A549 (cell line): ENCODE results near the gene SLCO4A1. TPM values are rescaled to one million over a fixed set of nuclear protein-coding genes. Genes with fewer than 3 reads are reported as not detected.

Experiments
- ATAC-seq, 2 experiments: fragments of 200-7000 bp in 1 of 2; fragments of >200 bp in 1 of 2; cut with Nextera tagmentation in 1 of 2; cut with Tn5 transposase in 1 of 2; 3 replicates each; pipeline versions ENCODE4 v1.8.0 to v1.9.1; 2018 to 2020; ENCODE audit warnings: mild to moderate bottlenecking in 1 of 2, moderate library complexity in 1 of 2
- CTCF ChIA-PET: fragments of 300-600 bp; sonication (Branson Sonifier 250); formaldehyde crosslinking; extraction: SDS; loops from one replicate; lab custom pipeline; 2021; ENCODE audit warnings: antibody characterized with exemption, inconsistent platforms; lab: Yijun Ruan, JAX
- POLR2A ChIA-PET: fragments of 350-600 bp; formaldehyde crosslinking; extraction: SDS; loops from one replicate; lab custom pipeline; 2021; ENCODE audit warnings: antibody characterized with exemption, inconsistent platforms; lab: Yijun Ruan, JAX
- DNase-seq, 2 experiments: peaks; one replicate each; pipeline versions ENCODE4 v3.0.0 to v3.0.0-alpha.2; 2011 to 2016; ENCODE audit warnings: low read depth in 1 of 2, low spot score in 1 of 2
- FAIRE-seq: peaks from 2 replicates; lab custom pipeline; 2011; peaks lifted over from hg19 to GRCh38; lab: Jason Lieb, UNC
- H3K27ac ChIP-seq, 2 experiments: fragments of >200 bp; sonication (Bioruptor Twin); formaldehyde crosslinking; 3 replicates each; pipeline ENCODE4 v1.5.1; 2016 to 2017
- H3K4me1 ChIP-seq: fragments of >200 bp; sonication (Bioruptor Twin); formaldehyde crosslinking; 3 replicates; pipeline ENCODE4 v1.6.1; 2016
- H3K4me2 ChIP-seq: fragments of >200 bp; sonication (Bioruptor Twin); formaldehyde crosslinking; 3 replicates; pipeline ENCODE4 v1.6.1; 2016
- H3K4me3 ChIP-seq: fragments of >200 bp; sonication (Bioruptor Twin); formaldehyde crosslinking; 3 replicates; pipeline ENCODE4 v1.5.1; 2016
- H3K9me3 ChIP-seq: fragments of >200 bp; sonication (Bioruptor Twin); formaldehyde crosslinking; 3 replicates; pipeline ENCODE4 v1.6.1; 2016
- BHLHE40 ChIP-seq: IDR thresholded peaks from 2 replicates; pipeline ENCODE4 v1.6.1; 2012; ENCODE audit warnings: low read depth, low read length, inconsistent platforms
- CBX8 ChIP-seq: fragments of 200-600 bp; sonication (generic); IDR thresholded peaks from 2 replicates; pipeline ENCODE4 v1.6.1; 2016
- CHD2 ChIP-seq: fragments of 150-350 bp; IDR thresholded peaks from 2 replicates; pipeline ENCODE4 v1.6.1; 2014; ENCODE audit warnings: low read length; ENCODE audit not compliant: partially characterized antibody
- EHMT2 ChIP-seq: fragments of 200-600 bp; sonication (generic); IDR thresholded peaks from 2 replicates; pipeline ENCODE4 v1.6.1; 2016; ENCODE audit warnings: antibody characterized with exemption, low read depth, mild to moderate bottlenecking, moderate library complexity
- KDM5A ChIP-seq: fragments of 200-600 bp; sonication (generic); IDR thresholded peaks from 2 replicates; pipeline ENCODE4 v1.6.1; 2016; ENCODE audit warnings: antibody characterized with exemption, mild to moderate bottlenecking
- RAD21 ChIP-seq, 2 experiments: fragments of >200 bp in 1 of 2; sonication (Bioruptor Twin) in 1 of 2; formaldehyde crosslinking in 1 of 2; IDR thresholded peaks in 1 of 2; conservative IDR thresholded peaks in 1 of 2; 2 replicates in 1 of 2; 3 replicates in 1 of 2; pipeline ENCODE4 v1.6.1; 2012 to 2018; ENCODE audit warnings: inconsistent platforms in 1 of 2
- RARB ChIP-seq: fragments of 250-450 bp; sonication (Bioruptor Pico); IDR thresholded peaks from 2 replicates; pipeline ENCODE4 v1.8.0; 2021; ENCODE audit warnings: mild to moderate bottlenecking, moderate library complexity
- ZC3H11A ChIP-seq: fragments of 450-650 bp; IDR thresholded peaks from 2 replicates; pipeline ENCODE4 v1.6.1; 2014; ENCODE audit warnings: antibody characterized with exemption, mild to moderate bottlenecking
- ZFP36 ChIP-seq: fragments of 450-650 bp; IDR thresholded peaks from 2 replicates; pipeline ENCODE4 v1.6.1; 2014; ENCODE audit warnings: borderline replicate concordance; ENCODE audit not compliant: partially characterized antibody
- ZNF302 ChIP-seq: fragments of 250-450 bp; sonication (Bioruptor Pico); IDR thresholded peaks from 2 replicates; pipeline ENCODE4 v1.9.0; 2021; ENCODE audit warnings: inconsistent platforms, mild to moderate bottlenecking, moderate library complexity
- whole genome bisulfite sequencing: methylation state at CpG from one replicate; pipeline ENCODE4 v1.1.6; 2017; ENCODE audit errors: missing lambda C conversion rate; 5-methylcytosine and 5-hydroxymethylcytosine counted together
- polyA plus RNA-seq, 4 experiments: library from polyadenylated mRNA; depleted of rRNA in 3 of 4; stranded (reverse); fragments of >200 nt; fragmentation: RNase III in 1 of 4; extraction: RNeasy Plus Mini Kit Qiagen cat#74134 plus additional on column Dnase treatment in 1 of 4; gene quantifications; 2 replicates in 3 of 4; 3 replicates in 1 of 4; pipeline ENCODE4 v1.2.3, GENCODE V29; 2011 to 2017
- TF ChIP-seq, protein P1 (sequence below): fragments of 450-650 bp; IDR thresholded peaks from 2 replicates; pipeline ENCODE4 v1.6.1; 2014; ENCODE audit warnings: antibody characterized with exemption
- TF ChIP-seq, protein P2 (sequence below): fragments of >200 bp; sonication (Bioruptor Twin); formaldehyde crosslinking; IDR thresholded peaks from 3 replicates; pipeline ENCODE4 v1.6.1; 2016

Gene SLCO4A1
- polyA plus RNA-seq, 2 of the 4 experiments (the other 2 are of a cell fraction) = 1.3 to 11.2 TPM

- POLR2A ChIA-PET = no interaction called here
- CTCF ChIA-PET = interaction anchor here (1.0 to 2.9 kb wide), 6 partner anchors 10 to 189 kb away, joined by 3 to 28 read pairs (median 4); no protein-coding TSS in a partner anchor
- H3K27ac ChIP-seq = no peak overlapping the region
Measured at GRCh38 chr20:62684981-62685380, 42.7 kb downstream of the SLCO4A1 start.

GRCh38 chr20:62685781-62686555, 43.7 kb downstream of the SLCO4A1 start:
- ATAC-seq (no peak), DNase-seq (no peak), FAIRE-seq (no peak)
- Histone ChIP-seq H3K27ac (no peak overlapping the region), H3K4me3 (no peak overlapping the region), H3K9me3 (no peaks in the 10 kb centered on the region), H3K4me1 (no peaks in the 10 kb centered on the region), H3K4me2 (no peak overlapping the region)
- CTCF ChIA-PET = interaction anchor here (0.9 to 2.9 kb wide), 10 partner anchors 16 to 190 kb away, joined by 3 to 28 read pairs (median 4); no protein-coding TSS in a partner anchor
- POLR2A ChIA-PET = no interaction called here
- TF ChIP-seq, protein P1, sequence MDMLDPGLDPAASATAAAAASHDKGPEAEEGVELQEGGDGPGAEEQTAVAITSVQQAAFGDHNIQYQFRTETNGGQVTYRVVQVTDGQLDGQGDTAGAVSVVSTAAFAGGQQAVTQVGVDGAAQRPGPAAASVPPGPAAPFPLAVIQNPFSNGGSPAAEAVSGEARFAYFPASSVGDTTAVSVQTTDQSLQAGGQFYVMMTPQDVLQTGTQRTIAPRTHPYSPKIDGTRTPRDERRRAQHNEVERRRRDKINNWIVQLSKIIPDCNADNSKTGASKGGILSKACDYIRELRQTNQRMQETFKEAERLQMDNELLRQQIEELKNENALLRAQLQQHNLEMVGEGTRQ = no peak
- TF ChIP-seq EHMT2 = no peak
- TF ChIP-seq ZC3H11A = no peak
- TF ChIP-seq ZNF302 (CRISPR knock-in tag) = no peak
- TF ChIP-seq RAD21 (conservative IDR thresholded peaks at IDR 0.05 in 1 of 2, IDR thresholded peaks at IDR 0.05 in 1 of 2) = no peak
- peak; percentile 59 for TF ChIP-seq ZFP36
- TF ChIP-seq, all 56 proteins: peak for 1
- 68% methylated on average over 27 of the region's 27 CpGs for WGBS

More at GRCh38 chr20:62684981-62685380, 42.7 kb downstream of the SLCO4A1 start:
- peaks cover 5% of the 10 kb centered on the region for H3K9me3 ChIP-seq
- DNase-seq (no peak), FAIRE-seq (no peak), ATAC-seq (no peak)
- H3K4me1 ChIP-seq = no peaks in the 10 kb centered on the region
- TF ChIP-seq EHMT2 (no peak), BHLHE40 (no peak), CHD2 (no peak)
- 73% methylated on average over 7 of the region's 12 CpGs for WGBS
- no peak overlapping the region for H3K4me2 ChIP-seq
- H3K4me3 ChIP-seq = no peak overlapping the region

DNA sequence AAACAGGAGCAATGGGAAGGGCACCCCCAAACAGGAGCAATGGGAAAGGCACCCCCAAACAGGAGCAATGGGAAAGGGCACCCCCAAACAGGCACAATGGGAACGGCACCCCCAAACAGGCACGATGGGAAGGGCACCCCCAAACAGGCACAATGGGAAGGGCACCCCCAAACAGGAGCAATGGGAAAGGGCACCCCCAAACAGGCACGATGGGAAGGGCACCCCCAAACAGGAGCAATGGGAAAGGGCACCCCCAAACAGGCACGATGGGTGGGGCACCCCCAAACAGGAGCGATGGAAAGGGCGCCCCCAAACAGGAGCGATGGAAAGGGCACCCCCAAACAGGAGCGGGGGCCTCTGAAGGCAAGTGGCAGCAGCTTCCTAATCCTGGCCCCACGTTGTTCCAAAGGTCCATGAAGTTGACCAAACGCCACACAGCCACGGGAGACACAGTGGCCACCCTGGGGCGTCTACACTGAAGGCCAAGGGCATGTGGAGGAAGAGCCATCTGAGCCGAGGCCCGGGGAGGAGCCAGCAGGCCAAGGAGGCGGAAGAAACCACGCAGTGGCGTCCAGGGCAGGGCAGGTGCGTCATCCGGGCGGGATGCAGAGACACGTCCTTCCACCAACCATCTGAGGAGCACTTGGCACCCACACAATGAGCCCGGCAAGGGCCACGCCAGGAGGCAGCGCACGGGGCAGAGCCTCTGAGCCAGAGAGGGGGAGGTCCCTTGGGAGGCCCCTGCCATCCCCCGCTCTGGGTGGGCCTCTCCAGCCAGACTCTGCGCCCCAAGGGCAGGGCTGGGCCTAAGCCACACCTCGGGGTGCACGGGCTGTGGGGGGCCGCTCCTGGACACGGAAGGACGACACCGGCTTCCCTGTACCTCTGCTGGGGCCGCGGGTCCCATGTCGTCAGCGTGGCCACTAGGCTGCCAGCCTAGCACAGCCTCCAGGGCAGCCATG, 44.8 kb downstream of the SLCO4A1 start:
- TF ChIP-seq, protein P2, sequence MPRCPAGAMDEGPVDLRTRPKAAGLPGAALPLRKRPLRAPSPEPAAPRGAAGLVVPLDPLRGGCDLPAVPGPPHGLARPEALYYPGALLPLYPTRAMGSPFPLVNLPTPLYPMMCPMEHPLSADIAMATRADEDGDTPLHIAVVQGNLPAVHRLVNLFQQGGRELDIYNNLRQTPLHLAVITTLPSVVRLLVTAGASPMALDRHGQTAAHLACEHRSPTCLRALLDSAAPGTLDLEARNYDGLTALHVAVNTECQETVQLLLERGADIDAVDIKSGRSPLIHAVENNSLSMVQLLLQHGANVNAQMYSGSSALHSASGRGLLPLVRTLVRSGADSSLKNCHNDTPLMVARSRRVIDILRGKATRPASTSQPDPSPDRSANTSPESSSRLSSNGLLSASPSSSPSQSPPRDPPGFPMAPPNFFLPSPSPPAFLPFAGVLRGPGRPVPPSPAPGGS = no peak
- CTCF ChIA-PET = interaction anchor here (0.8 to 5.0 kb wide), 8 partner anchors 16 to 104 kb away, joined by 3 to 36 read pairs (median 7); no protein-coding TSS in a partner anchor
- H3K27ac ChIP-seq = no peak overlapping the region

GRCh38 chr20:62688083-62688482, 45.8 kb downstream of the SLCO4A1 start:
- Histone ChIP-seq H3K4me2 (no peak overlapping the region), H3K9me3 (no peaks in the 10 kb centered on the region), H3K27ac (no peak overlapping the region), H3K4me1 (no peaks in the 10 kb centered on the region), H3K4me3 (no peak overlapping the region)
- ATAC-seq = no peak
- 90% methylated on average over 10 of the region's 11 CpGs for WGBS
- DNase-seq = no peak
- ChIA-PET POLR2A (no interaction called here), CTCF (interaction anchor here (0.8 to 5.0 kb wide), 11 partner anchors 11 to 120 kb away, joined by 3 to 36 read pairs (median 4); partner anchors contain the start of gene NTSR1)
- FAIRE-seq = no peak
- TF ChIP-seq CBX8 = no peak
- no peak for TF ChIP-seq KDM5A
- TF ChIP-seq BHLHE40 = no peak
- no peak for TF ChIP-seq RARB (CRISPR knock-in tag)
- TF ChIP-seq, all 56 proteins: peak for 0

More for the DNA sequence above, 44.8 kb downstream of the SLCO4A1 start:
- POLR2A ChIA-PET = no interaction called here
- ATAC-seq (no peak), FAIRE-seq (no peak), DNase-seq (no peak)
- WGBS = 60% methylated on average over 26 of the region's 37 CpGs
- H3K9me3 ChIP-seq = no peaks in the 10 kb centered on the region
- H3K4me3 ChIP-seq = no peak overlapping the region
- no peak overlapping the region for H3K4me2 ChIP-seq
- H3K4me1 ChIP-seq = no peaks in the 10 kb centered on the region
